Dedifferentiated amniotic fluid mesenchymal stem cell (primary cell): Measurements from ENCODE around the gene GPR15.

Source experiments
- DNase-seq: peaks from one replicate; pipeline ENCODE4 v3.0.0-alpha.2; 2016; ENCODE audit errors: extremely low spot score

GPR15 gene

GRCh38 chr3:98530676-98531075 is 1.1 kb upstream of the GPR15 start:
- no peak for DNase-seq

GRCh38 chr3:98532275-98532637 is 478 bp downstream of the GPR15 start:
- no peak for DNase-seq

GRCh38 chr3:98532709-98533571 is 1.2 kb downstream of the GPR15 start:
- no peak for DNase-seq

- no peak for DNase-seq
These were observed 2.4 kb downstream of the GPR15 start for GRCh38 chr3:98534168-98534567.

- no peak for DNase-seq
These were observed 3.0 kb downstream of the GPR15 start for GRCh38 chr3:98534734-98535133.

GRCh38 chr3:98536456-98537017 is 4.8 kb downstream of the GPR15 start:
- no peak for DNase-seq

GRCh38 chr3:98540346-98540745 is 8.6 kb downstream of the GPR15 start:
- no peak for DNase-seq

GRCh38 chr3:98541695-98542094 is 9.9 kb downstream of the GPR15 start:
- DNase-seq, result no peak

GRCh38 chr3:98542623-98543022 is 10.8 kb downstream of the GPR15 start:
- no peak for DNase-seq

- DNase-seq, result no peak
These were observed 14.2 kb downstream of the GPR15 start for GRCh38 chr3:98545940-98546339.

GRCh38 chr3:98548544-98548943 is 16.8 kb downstream of the GPR15 start:
- DNase-seq, result no peak

- no peak for DNase-seq
These were observed 19.1 kb downstream of the GPR15 start for GRCh38 chr3:98550833-98551232.

- no peak for DNase-seq
These were observed 19.5 kb downstream of the GPR15 start for GRCh38 chr3:98551236-98551635.

GRCh38 chr3:98551754-98552153 is 20.0 kb downstream of the GPR15 start:
- no peak for DNase-seq

GRCh38 chr3:98552232-98553020 is 20.6 kb downstream of the GPR15 start:
- DNase-seq, result no peak

- DNase-seq, result no peak
These were observed 21.3 kb downstream of the GPR15 start for GRCh38 chr3:98553021-98553563.

- DNase-seq, result no peak
These were observed 22.0 kb downstream of the GPR15 start for GRCh38 chr3:98553753-98554152.

GRCh38 chr3:98554580-98554979 is 22.8 kb downstream of the GPR15 start:
- no peak for DNase-seq

GRCh38 chr3:98555025-98555379 is 23.2 kb downstream of the GPR15 start:
- DNase-seq, result no peak

GRCh38 chr3:98556164-98557130 is 24.7 kb downstream of the GPR15 start:
- DNase-seq, result no peak

GRCh38 chr3:98557324-98558010 is 25.7 kb downstream of the GPR15 start:
- no peak for DNase-seq
